ENCODE measurements around the gene KLRC3. TPM values are rescaled to one million over a fixed set of nuclear protein-coding genes. Genes with fewer than 3 reads are reported as not detected.

Gene KLRC3
- total and polyA plus RNA-seq, 10 of the 15 experiments (the other 5 are each of a cell fraction or from before 2014, with no cell fraction given), result 0.09 to 0.22 (median 0.09) TPM; not detected in 7

- FAIRE-seq, result peak; percentile 80
- H3K27ac ChIP-seq (ENCODE audit: control insufficient read depth, insufficient read depth), result peak overlapping the region; percentile 72
- no peak for TF ChIP-seq JUND (IDR thresholded peaks at IDR 0.05; ENCODE audit: low read depth, low read length)
- TF ChIP-seq ETV6 (conservative IDR thresholded peaks at IDR 0.05 in 1 of 2, IDR thresholded peaks at IDR 0.05 in 1 of 2; ENCODE audit: borderline replicate concordance in 1 of 2, low read depth in 1 of 2), result peak in 1 of 2 experiments; percentile 94; a peak in 2 of 4 replicates
- TF ChIP-seq HSF1 (IDR thresholded peaks at IDR 0.05; ENCODE audit: low read depth, low read length), result no peak
- TF ChIP-seq PKNOX1 (IDR thresholded peaks at IDR 0.05), result peak; percentile 52; the same call in 1 of the 2 replicates
- no peak for TF ChIP-seq BCLAF1 (IDR thresholded peaks at IDR 0.05)
- no peak for TF ChIP-seq ZNF207 (IDR thresholded peaks at IDR 0.05; ENCODE audit: borderline replicate concordance)
- TF ChIP-seq PAX5 (IDR thresholded peaks at IDR 0.05; ENCODE audit: borderline replicate concordance, low read depth, low read length), result peak; percentile 56; the same call in 1 of the 2 replicates
- TF ChIP-seq PBX3 (IDR thresholded peaks at IDR 0.05; ENCODE audit: insufficient replicate concordance, low read depth, low read length), result no peak
- TF ChIP-seq TBL1XR1 (IDR thresholded peaks at IDR 0.05; ENCODE audit: low read depth, low read length), result peak; percentile 72; the same call in 1 of the 2 replicates
- TF ChIP-seq MXI1 (IDR thresholded peaks at IDR 0.05; ENCODE audit: low read depth, low read length), result no peak
- peak in 1 of 2 experiments; percentile 59; a peak in 2 of 3 replicates for TF ChIP-seq EGR1 (IDR thresholded peaks at IDR 0.05; ENCODE audit: borderline replicate concordance in 1 of 2, low read depth in 2 of 2, low read length in 2 of 2)
Observed at GRCh38 chr12:10363914-10364814, 56.2 kb downstream of the KLRC3 start.

More at GRCh38 chr12:10363914-10364814, 56.2 kb downstream of the KLRC3 start:
- no peaks in the 10 kb centered on the region; a peak in 1 of 4 replicates for H3K36me3 ChIP-seq (ENCODE audit: control insufficient read depth in 2 of 2, insufficient read depth in 2 of 2, low read length in 1 of 2)
- ATAC-seq, result peak; percentile 95
- 28% methylated on average over 19 of the region's 19 CpGs for WGBS (ENCODE audit: insufficient coverage, insufficient replicate concordance, low lambda C conversion rate, missing lambda C conversion rate)
- H3K4me1 ChIP-seq (ENCODE audit: control insufficient read depth, insufficient read depth, low read length), result peaks cover 21% of the 10 kb centered on the region
- peak overlapping the region; percentile 76 for H2AFZ ChIP-seq (ENCODE audit: control insufficient read depth, low read depth, low read length)
- H3K79me2 ChIP-seq (ENCODE audit: control insufficient read depth, insufficient read depth, low read length), result no peaks in the 10 kb centered on the region
- H4K20me1 ChIP-seq (ENCODE audit: control insufficient read depth, insufficient read depth), result no peaks in the 10 kb centered on the region
- peak overlapping the region; percentile 71 for H3K9ac ChIP-seq (ENCODE audit: control insufficient read depth, insufficient read depth, low read length)
- peak overlapping the region; percentile 72 for H3K4me3 ChIP-seq
- ChIA-PET CTCF (interaction anchor here (0.6 to 4.0 kb wide), 10 partner anchors 11 to 199 kb away, joined by 3 to 30 read pairs (median 5); no protein-coding TSS in a partner anchor), SMC1A (ENCODE audit: uncharacterized antibody, unreplicated experiment) (interaction anchor here (0.6 to 6.5 kb wide), 10 partner anchors 24 to 196 kb away, joined by 3 to 67 read pairs (median 6); partner anchors contain the start of gene KLRD1), RAD21 (ENCODE audit: unreplicated experiment) (interaction anchor here (1.0 to 6.0 kb wide), 8 partner anchors 25 to 195 kb away, joined by 3 to 75 read pairs (median 5); partner anchors contain the start of gene KLRC4), POLR2A (interaction anchor here (0.6 to 4.1 kb wide), 7 partner anchors 10 to 79 kb away, joined by 3 to 24 read pairs (median 5); no protein-coding TSS in a partner anchor)
- peaks cover 6% of the 10 kb centered on the region; the same call in 2 of the 3 replicates for H3K9me3 ChIP-seq (replicated peaks; ENCODE audit: control insufficient read depth, insufficient read depth, low read length)
- H3K4me2 ChIP-seq (ENCODE audit: control insufficient read depth, insufficient read depth), result peak overlapping the region; percentile 100
- no peaks in the 10 kb centered on the region for H3K27me3 ChIP-seq (replicated peaks in 1 of 2; ENCODE audit: control insufficient read depth in 2 of 2, insufficient read depth in 2 of 2, low read length in 1 of 2)
- in situ Hi-C loops (cut with MboI), result no loop called here
- peak; percentile 84 for DNase-seq (ENCODE audit: low read depth, low spot score)
- TSS peak; percentile 87 for BruUV-seq (replicated peaks)
- intact Hi-C loops (cut with micrococcal nuclease; ENCODE audit: unreplicated experiment), result loop anchor here (1.0 kb wide), 1 partner anchor 31 kb away; no protein-coding TSS in a partner anchor
